GM18517 (cell line): Measurements from ENCODE around the gene BCORL1.

Source experiments
- ATAC-seq: cut with Tn5 transposase; IDR thresholded peaks from one replicate; pipeline ENCODE4 v1.9.1; 2021; ENCODE audit warnings: mild to moderate bottlenecking, moderate library complexity; ENCODE audit not compliant: unreplicated experiment

Gene BCORL1

DNA sequence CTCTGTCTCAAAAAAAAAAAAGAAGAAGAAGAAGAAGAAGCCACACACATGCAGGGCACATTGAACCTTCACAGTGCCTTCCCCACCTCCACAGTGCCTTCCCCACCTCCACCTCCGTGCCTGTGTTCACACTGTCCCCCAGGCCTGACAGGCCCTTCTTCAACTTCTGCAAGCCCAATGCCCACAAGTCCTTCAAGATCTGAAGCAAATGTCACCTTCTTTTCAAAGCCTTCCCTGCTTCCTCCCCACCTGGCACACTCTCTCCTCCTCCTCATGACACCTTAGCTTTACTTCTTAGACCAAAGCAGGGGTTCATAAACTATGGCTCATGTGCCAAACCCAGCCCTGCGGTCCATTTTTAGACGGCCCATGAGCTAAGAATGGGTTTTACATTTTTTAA lies 107.9 kb downstream of the BCORL1 start:
- no peak for ATAC-seq

DNA sequence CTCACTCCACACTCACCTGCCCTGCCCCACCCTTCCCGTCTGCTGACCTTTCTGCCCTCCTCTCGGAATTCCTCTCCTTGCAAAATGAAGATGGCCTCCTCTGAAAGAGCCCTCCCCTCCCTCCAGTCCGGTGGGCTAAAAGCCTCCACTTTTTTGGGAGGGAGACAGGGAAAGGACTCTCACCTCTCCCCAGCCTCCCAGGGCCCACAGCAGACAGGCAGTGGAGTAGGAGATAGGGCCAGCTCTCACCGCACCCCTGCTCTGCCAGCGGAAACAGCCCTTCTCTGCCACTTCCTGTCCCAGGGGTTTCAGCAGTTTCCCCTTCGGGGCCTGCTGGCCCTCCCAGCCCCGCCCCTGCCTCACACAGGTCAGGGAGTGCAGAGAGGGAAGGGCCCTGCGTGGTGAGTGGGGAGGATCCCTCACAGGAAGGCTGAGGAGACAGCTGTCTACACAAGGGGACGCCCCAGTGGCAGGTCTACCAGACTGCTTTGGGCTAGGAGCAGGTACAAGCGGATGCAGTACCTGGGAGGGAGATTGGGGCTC lies 109.6 kb downstream of the BCORL1 start:
- ATAC-seq, result peak; percentile 98

DNA sequence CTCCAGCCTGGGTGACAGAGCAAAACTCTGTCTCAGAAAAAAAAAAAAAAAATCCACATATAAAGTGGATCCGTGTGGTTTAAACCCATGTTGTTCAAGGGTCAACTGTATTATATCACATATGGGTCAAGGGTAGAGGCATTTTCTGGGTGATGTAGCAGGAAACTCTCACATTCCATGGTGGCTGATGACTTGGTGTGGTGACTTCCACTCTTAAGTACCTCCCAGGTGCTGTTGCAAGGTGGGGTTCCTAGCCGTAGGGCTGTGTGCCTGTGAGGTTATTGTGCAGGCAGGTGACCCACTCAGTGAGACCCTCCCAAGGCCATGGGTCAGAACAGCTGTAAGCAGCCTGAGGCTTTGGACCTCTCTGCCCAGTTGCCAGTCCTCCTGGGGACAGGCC lies 110.8 kb downstream of the BCORL1 start:
- ATAC-seq, result no peak

- ATAC-seq, result no peak
Measured at GRCh38 chrX:130094696-130095095, 112.3 kb downstream of the BCORL1 start.

DNA sequence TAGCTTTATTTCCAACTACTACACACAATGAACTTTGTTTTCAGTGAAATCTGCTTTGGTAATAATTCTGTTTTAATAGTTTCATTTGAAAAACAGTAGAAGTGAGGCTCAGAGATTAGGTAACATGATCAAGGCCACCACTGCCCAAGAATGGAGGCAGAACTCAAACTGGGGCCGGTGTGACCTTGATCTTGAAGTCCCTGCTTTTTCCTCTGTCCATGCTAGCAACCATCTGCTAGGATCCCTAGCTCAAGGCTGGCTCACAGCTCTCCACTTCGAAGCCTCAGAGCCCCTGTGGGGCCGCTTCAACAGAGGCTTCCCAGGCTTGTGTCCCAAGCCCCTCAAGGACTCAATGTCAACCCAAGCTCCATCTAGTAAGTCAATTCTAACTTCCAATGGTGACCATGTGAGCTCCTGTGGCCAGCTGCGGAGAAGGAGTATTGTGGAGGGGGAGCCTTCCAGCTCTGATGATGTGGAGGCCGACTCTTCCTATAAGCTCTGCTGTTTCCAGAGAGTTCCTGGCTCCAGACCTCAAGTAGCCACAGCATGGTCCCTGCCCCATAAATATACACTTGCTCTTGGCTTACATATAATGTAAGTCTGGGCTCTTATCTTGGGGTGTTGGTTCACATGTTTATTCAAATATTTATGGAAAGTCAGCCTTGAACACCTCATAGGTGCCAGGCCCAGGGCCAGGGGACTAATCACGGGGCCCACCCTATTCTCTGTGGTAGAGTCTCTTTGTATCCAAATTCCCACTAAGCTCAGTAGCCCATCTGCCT lies 113.0 kb downstream of the BCORL1 start:
- no peak for ATAC-seq

GRCh38 chrX:130097507-130098209 lies 115.2 kb downstream of the BCORL1 start:
- ATAC-seq, result no peak

DNA sequence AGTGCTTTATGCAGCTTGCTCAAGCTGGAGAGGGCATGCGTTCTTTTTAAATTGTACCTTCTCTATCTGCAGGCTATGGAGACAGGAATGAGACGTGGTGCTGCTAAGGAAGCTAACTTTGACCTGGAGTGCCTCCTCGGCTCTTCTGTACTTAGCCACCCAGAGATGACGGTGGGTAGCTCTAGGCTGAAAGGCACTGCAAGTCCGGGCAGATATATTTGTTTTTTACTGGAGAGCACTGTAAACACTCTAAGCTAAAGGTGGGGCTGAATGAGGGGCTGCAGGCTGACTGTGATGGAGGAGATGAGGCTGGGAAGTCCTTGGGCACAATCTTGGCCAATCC lies 115.7 kb downstream of the BCORL1 start:
- no peak for ATAC-seq

DNA sequence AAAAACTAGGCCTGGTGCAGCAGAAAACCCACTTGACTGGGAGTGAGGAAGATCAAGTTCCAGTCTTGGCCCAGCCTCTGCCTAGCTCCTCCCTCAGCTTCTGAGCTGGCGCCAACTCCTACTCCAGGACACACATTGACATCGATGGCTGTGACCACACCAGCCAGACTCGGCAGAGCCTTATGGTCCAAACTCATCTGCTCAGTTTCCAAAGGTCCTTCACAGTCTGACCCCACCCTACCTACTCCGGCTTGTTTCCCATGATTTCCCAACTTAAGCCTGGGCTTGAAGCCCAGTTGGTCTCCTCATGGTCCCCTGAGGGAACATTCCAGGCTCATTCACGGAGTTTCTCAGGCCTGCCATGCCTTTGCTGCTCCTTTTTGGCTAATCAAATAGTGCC lies 117.7 kb downstream of the BCORL1 start:
- ATAC-seq, result no peak

- ATAC-seq, result no peak
Measured at GRCh38 chrX:130103605-130104004, 121.2 kb downstream of the BCORL1 start.

- no peak for ATAC-seq
Measured at GRCh38 chrX:130105244-130105643, 122.8 kb downstream of the BCORL1 start.

DNA sequence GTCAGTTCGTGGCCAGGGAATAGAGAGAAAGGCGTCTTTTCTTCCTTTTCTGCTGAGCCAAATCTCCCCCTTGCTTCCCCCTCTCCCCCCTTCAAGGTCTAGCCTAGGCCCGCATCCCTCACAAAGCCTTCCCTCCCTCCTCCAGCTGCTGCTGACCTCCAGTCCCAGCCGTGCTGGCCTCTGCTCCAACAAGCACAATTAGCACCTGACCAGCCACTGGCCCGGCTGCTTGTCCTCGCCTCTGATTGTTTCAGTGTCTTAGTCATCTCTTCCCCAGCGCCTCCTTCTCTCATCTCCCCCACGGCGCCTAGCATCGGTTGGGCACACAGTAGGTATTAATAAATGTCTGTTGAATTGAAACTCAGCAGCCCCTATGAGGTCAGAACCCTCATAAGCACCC lies 123.6 kb downstream of the BCORL1 start:
- ATAC-seq, result no peak
